DLD1 (cell line): ENCODE results near the gene RXRA.

Experiments used
- in situ Hi-C: cut with HindIII; loops from 2 replicates; pipeline ENCODE4 v1.10.0; 2017; ENCODE audit warnings: low sequenced_read_pairs

The RXRA gene

GRCh38 chr9:134365115-134365596 is 38.9 kb downstream of the RXRA start:
- in situ Hi-C loops = no loop called here

- in situ Hi-C loops = no loop called here
Observed at GRCh38 chr9:134365791-134366222, 39.6 kb downstream of the RXRA start.

GRCh38 chr9:134366223-134367031 is 40.2 kb downstream of the RXRA start:
- in situ Hi-C loops = no loop called here

DNA sequence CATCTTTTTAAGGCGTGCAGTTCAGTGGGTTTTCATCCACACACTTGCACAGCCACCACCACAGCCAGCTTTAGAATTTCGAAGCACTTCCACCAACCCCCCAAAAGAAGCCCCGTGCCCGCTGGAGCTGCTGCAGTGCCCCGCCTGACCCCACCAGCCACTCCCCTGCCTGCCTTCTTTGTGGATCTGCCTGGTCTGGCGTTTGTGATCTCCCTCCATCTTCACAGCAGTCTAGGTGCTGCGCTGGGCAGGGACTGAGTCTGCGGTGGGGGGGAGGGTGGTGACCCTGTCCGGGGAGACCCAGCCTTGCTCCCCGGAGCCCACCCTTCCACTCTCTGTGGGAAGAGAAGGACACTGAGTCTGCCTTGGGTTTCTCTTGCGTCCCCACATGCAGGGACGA is 40.8 kb downstream of the RXRA start:
- in situ Hi-C loops = no loop called here

DNA sequence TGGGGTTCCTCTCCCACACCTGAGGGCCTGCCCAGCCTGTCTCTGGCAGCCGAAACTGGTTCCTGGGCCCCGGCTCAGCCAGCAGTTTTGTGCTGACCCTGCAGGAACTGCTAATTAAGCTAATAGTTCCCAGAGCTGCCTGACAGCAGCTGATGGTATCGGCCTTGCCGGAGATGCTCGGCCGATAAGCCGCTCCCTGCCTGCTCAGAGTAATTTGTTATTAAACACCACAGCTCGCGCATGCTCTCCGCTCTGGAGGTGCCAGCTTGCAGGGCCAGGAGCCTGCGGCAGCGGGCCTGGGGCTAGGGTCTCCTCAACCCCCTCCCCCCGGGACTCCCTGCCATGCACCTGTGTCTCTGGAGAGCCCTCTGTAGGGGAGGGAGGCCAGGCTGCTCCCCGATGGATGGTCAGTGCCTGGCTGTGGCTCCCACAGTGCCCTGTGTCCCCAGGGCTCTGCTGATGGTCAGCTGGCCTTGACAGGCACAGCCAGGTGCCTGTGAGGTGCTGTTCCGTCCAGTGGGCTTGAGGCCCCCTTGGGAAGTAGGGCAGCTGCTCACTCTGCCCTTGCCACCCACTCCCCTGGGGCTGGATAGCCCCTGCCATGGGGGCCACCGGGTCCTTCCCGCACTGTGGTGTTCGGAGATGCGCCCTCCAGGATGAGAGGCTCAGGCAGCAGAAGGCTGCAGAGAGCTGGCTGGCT is 41.7 kb downstream of the RXRA start:
- in situ Hi-C loops = no loop called here

DNA sequence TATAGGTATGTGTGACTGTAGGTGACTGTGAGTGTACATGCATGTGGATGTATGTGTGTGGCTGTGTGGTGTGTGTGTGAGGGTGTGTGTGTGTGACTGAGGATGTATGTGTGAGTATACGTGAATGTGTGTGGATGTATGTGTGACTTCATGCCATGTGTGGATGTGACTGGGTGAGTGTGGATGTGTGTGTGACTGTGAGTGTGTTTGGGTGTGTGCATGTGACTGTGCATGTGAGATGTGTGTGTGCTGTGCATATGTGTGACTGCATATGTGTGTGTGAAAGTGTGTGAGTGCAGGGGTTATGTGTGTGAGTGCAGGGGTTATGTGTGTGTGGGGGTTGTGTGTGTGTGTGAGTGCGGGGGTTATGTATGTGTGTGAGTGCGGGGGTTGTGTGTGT is 42.3 kb downstream of the RXRA start:
- in situ Hi-C loops = no loop called here

- in situ Hi-C loops = no loop called here
Observed at GRCh38 chr9:134369416-134370212, 43.4 kb downstream of the RXRA start.

DNA sequence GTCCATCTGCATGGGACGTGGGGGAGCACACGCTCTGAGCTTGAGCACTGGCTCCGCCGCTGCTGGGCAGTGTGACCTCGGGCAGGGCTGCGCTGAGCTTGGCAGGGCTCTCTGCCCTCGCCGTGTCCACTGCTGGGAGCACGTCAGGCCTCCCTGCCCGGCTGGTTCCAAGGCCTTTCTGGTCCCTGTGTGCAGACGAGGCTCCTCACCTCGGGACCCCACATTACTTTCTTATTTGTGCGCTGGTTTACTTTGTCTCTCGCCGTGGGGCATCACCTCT is 43.9 kb downstream of the RXRA start:
- in situ Hi-C loops = no loop called here

GRCh38 chr9:134370638-134371037 is 44.4 kb downstream of the RXRA start:
- in situ Hi-C loops = no loop called here

- in situ Hi-C loops = no loop called here
Observed at GRCh38 chr9:134371731-134372130, 45.5 kb downstream of the RXRA start.

GRCh38 chr9:134372581-134373267 is 46.5 kb downstream of the RXRA start:
- in situ Hi-C loops = no loop called here

DNA sequence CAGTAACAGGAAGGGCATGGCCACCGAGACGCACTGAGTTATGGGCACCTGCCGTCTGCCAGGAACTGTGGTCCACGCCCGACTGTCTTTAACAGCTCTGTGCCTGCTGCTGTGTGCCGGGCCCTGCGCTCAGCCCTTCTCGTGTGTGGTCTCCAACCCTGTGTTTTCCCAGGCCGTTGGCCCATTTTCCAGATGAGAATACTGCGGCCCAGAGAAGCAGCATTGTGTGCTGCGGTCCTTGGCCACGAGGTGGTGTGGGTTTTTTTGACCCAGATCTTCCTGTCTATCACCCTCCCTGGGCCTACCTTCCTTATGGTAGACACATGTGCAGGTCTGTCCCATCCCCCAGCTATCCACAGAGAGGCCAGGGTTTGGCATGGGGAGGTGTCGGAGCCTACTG is 47.0 kb downstream of the RXRA start:
- in situ Hi-C loops = no loop called here

DNA sequence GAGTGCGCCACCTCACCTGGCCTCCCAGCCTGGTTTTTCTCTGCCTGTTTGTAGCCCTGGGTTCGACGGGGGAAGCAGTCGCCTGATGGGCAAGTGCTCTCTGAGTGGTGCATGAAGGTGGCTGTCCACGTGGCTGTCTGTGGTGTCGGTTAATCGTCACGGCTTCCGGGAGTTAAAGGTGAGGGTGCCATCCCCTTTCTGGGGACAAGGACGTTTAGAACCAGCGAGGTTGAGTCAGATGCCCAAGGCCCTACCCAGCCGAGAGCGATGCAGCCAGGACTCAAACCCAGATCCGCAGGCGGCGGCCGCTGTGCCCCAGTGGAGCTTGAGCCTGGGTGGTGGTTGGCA is 47.7 kb downstream of the RXRA start:
- in situ Hi-C loops = no loop called here

DNA sequence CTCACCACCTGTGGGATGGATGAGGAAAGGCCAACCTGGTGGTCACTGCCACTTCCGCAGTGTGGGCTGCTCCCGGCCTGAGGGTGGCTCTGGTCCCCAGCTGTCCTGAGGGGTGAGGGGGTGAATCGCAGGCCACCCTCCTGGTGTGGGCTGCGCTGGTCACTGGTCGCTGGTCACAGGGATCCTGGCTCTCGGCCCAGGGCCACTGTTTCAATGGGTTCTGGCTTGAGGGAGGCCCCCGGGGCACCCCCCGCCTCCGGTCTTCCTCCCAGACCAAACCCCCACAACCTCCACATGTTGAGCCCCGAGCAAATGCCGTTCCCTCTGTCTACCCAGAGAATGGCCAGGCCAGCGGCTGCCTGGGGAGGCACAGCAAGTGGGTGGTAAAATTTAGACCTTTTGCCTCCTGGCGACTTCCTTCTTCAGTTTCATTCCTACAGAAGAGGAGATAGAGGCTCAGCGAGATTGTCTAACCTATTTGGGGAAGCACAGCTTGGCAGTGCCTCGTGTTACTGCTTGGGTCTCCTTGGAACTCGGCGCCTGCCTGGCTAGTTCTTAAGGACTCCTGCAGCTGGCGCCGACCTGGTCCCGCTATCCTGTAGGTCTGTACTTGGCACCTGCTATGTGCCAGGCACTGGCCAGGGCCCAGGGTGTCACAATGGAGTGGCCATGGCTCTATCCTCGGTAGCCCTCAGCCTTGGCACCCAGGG is 48.2 kb downstream of the RXRA start:
- in situ Hi-C loops = no loop called here

GRCh38 chr9:134375011-134375390 is 48.7 kb downstream of the RXRA start:
- in situ Hi-C loops = no loop called here

- in situ Hi-C loops = no loop called here
Observed at GRCh38 chr9:134375430-134376385, 49.5 kb downstream of the RXRA start.

DNA sequence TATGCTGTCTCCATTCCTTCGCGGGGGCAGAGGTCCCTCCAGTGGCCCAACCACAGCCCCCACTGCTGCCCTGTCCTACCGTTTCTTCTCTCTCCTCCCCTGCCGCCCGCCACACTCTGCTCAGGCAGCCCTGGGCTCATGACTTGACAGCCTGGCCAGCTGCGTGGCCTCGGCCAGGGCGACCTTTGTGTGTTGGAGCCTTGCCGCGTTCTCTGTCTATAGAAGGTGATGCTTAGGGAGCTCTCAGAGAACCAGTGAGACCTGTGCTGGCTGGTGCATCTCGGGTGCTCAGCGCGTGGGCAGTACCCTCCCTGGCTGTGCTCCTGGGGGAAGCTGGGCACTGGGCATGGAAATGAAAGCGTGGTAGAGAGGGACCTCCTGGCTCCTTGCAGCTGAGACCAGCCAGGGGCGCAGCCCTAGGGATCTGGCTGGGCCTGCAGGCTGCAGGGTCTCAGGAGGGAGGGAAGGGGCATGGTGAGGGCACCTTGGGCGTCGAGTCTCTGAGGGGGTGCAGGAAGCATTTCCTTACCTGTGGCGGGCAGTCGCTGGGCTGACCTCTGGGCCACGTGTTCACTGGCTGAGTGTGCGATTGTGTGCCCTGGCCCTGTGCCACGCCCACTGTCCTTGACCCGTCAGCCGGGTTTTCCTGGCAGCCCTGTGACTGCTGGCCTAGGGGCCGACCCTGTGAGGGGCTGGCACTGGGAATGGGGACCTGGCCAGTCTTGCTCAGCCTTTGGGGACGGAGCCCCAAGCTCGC is 50.3 kb downstream of the RXRA start:
- in situ Hi-C loops = no loop called here

DNA sequence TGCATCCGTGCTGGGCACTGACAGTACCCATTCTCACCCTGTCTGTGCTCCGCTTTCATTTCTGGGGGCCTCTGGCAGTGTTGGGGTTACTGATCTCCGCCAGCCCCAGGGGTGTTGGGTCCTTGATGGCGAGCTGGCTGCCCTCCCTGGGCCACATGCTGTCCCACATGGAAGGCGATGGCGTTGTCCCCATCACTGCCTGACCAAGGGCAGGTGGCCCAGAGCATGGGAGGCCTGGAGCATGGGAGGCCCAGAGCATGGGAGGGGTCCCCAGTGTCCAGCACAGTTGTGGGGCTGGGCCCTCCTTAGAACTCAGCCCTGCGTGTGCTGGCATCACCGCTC is 50.9 kb downstream of the RXRA start:
- in situ Hi-C loops = no loop called here

- in situ Hi-C loops = no loop called here
Observed at GRCh38 chr9:134377976-134378375, 51.7 kb downstream of the RXRA start.
